OCI-LY1 (cell line): ENCODE measurements around the gene ZNF710.

Experiments used
- CTCF ChIP-seq: fragments of 200-600 bp; sonication (generic), shearing (Covaris generic); IDR thresholded peaks from 2 replicates; pipeline ENCODE4 v1.5.1; 2017; ENCODE audit warnings: mild to moderate bottlenecking, antibody characterized with exemption, low read length, moderate library complexity, mixed read lengths
- EZH2 ChIP-seq: fragments of 200-600 bp; sonication (generic), shearing (Covaris generic); IDR thresholded peaks from 2 replicates; pipeline ENCODE4 v1.8.0; 2017; ENCODE audit warnings: borderline replicate concordance, mixed run types, mild to moderate bottlenecking, antibody characterized with exemption, low read length, moderate library complexity, mixed read lengths

GRCh38 chr15:89978914-89979313 is 22.2 kb upstream of the ZNF710 start:
- TF ChIP-seq CTCF (no peak), EZH2 (no peak)
